HCT116 (cell line): ENCODE results near the gene PLXNB3. TPM values are rescaled to one million over a fixed set of nuclear protein-coding genes. Genes with fewer than 3 reads are reported as not detected.

Experiments used
- ATAC-seq: fragments of 200-7000 bp; cut with Tn5 transposase; 2 replicates; pipeline ENCODE4 v1.9.1; 2020; ENCODE audit warnings: mild to moderate bottlenecking, moderate library complexity
- BruUV-seq: library from RNA; stranded (reverse); fragments of 400-500 nt; replicated peaks from 2 replicates; lab custom pipeline; 2021; lab: Mats Ljungman, UMichigan
- CTCF ChIA-PET: fragments of 300-600 bp; sonication (Branson Sonifier 250); formaldehyde crosslinking; loops from one replicate; lab custom pipeline; 2021; ENCODE audit warnings: antibody characterized with exemption; lab: Charles Lee
- POLR2A ChIA-PET: fragments of 300-600, 350-600 bp; sonication (Branson Sonifier 250); formaldehyde crosslinking; loops from one replicate; lab custom pipeline; 2021; ENCODE audit warnings: antibody characterized with exemption; lab: Charles Lee
- RAD21 ChIA-PET, 2 experiments: fragments of 300-600 bp; sonication (Branson Sonifier 250); formaldehyde crosslinking; loops; one replicate each; lab custom pipeline; 2023; ENCODE audit warnings: low total read pairs in 2 of 2; ENCODE audit not compliant: uncharacterized antibody in 2 of 2, unreplicated experiment in 2 of 2, low non-redundant PET in 1 of 2; lab: Charles Lee
- DNase-seq: peaks from one replicate; pipeline ENCODE4 v3.0.0-alpha.2; 2010; ENCODE audit warnings: low read depth, low spot score
- H2AFZ ChIP-seq: fragments of 200-600 bp; shearing (Covaris generic), sonication (generic); 2 replicates; pipeline ENCODE4 v1.6.1; 2017; ENCODE audit warnings: low read depth, mixed run types, mixed read lengths, antibody characterized with exemption, low read length; ENCODE audit not compliant: poor library complexity, severe bottlenecking
- H3K27ac ChIP-seq: 2 replicates; pipeline ENCODE4 v1.5.1; 2012; ENCODE audit warnings: low read depth, low read length
- H3K27me3 ChIP-seq: fragments of 200-600 bp; sonication (generic); 2 replicates; pipeline ENCODE4 v1.6.1; 2016; ENCODE audit warnings: mixed run types, low read length, mixed read lengths; ENCODE audit not compliant: insufficient read depth
- H3K36me3 ChIP-seq, 2 experiments: fragments of 200-500 bp in 1 of 2; fragments of 200-600 bp in 1 of 2; sonication (Bioruptor generic) in 1 of 2; sonication (generic) in 1 of 2; 2 replicates each; pipeline versions ENCODE4 v1.5.1 to v1.6.1; 2014 to 2016; ENCODE audit warnings: low read length in 2 of 2, inconsistent platforms in 1 of 2, mixed read lengths in 1 of 2, mixed run types in 1 of 2; ENCODE audit not compliant: insufficient read depth in 2 of 2, control insufficient read depth in 1 of 2
- H3K4me1 ChIP-seq, 2 experiments: fragments of 200-600 bp in 1 of 2; sonication (generic) in 1 of 2; 2 replicates each; pipeline versions ENCODE4 v1.5.1 to v1.6.1; 2012 to 2017; ENCODE audit warnings: low read length in 2 of 2, inconsistent platforms in 1 of 2, mild to moderate bottlenecking in 1 of 2, mixed read lengths in 1 of 2, mixed run types in 1 of 2, moderate library complexity in 1 of 2; ENCODE audit not compliant: insufficient read depth in 2 of 2, control insufficient read depth in 1 of 2
- H3K4me2 ChIP-seq: fragments of 200-600 bp; sonication (generic); 2 replicates; pipeline ENCODE4 v1.6.1; 2017; ENCODE audit warnings: mixed run types, low read length, mixed read lengths
- H3K4me3 ChIP-seq, 2 experiments: fragments of 200-600 bp in 1 of 2; sonication (generic) in 1 of 2; replicated peaks in 1 of 2; 2 replicates each; pipeline ENCODE4 v1.5.1; 2011 to 2016; ENCODE audit warnings: low read length in 2 of 2, control low read depth in 1 of 2, low read depth in 1 of 2, mild to moderate bottlenecking in 1 of 2, mixed read lengths in 1 of 2, mixed run types in 1 of 2
- H3K79me2 ChIP-seq: fragments of 200-600 bp; sonication (generic); 2 replicates; pipeline ENCODE4 v1.6.1; 2017; ENCODE audit warnings: mild to moderate bottlenecking, mixed run types, low read length, moderate library complexity, mixed read lengths; ENCODE audit not compliant: insufficient read depth
- H3K9ac ChIP-seq: fragments of 200-600 bp; sonication (generic); 2 replicates; pipeline ENCODE4 v1.6.1; 2016; ENCODE audit warnings: low read length, mixed read lengths
- H3K9me2 ChIP-seq: fragments of 200-600 bp; sonication (generic), shearing (Covaris generic); 2 replicates; pipeline ENCODE4 v1.6.1; 2017; ENCODE audit warnings: mixed run types, mild to moderate bottlenecking, moderate library complexity; ENCODE audit not compliant: insufficient read depth
- H3K9me3 ChIP-seq, 2 experiments: fragments of 200-500 bp in 1 of 2; fragments of 200-600 bp in 1 of 2; sonication (Bioruptor generic) in 1 of 2; sonication (generic) in 1 of 2; 2 replicates each; pipeline ENCODE4 v1.6.1; 2014 to 2017; ENCODE audit warnings: low read length in 2 of 2, mixed read lengths in 2 of 2, inconsistent platforms in 1 of 2, low read depth in 1 of 2, mild to moderate bottlenecking in 1 of 2, mixed run types in 1 of 2, moderate library complexity in 1 of 2; ENCODE audit not compliant: control insufficient read depth in 1 of 2, insufficient read depth in 1 of 2
- H4K20me1 ChIP-seq: fragments of 200-600 bp; sonication (generic), shearing (Covaris generic); 2 replicates; pipeline ENCODE4 v1.6.1; 2017; ENCODE audit warnings: mixed run types, mild to moderate bottlenecking, moderate library complexity; ENCODE audit not compliant: insufficient read depth
- CBX3 ChIP-seq: IDR thresholded peaks from 2 replicates; pipeline ENCODE4 v1.6.1; 2012; ENCODE audit warnings: low read depth
- CEBPB ChIP-seq: IDR thresholded peaks from 2 replicates; pipeline ENCODE4 v1.6.1; 2012; ENCODE audit warnings: low read depth
- EGR1 ChIP-seq: IDR thresholded peaks from 2 replicates; pipeline ENCODE4 v1.6.1; 2012; ENCODE audit warnings: low read depth
- ELF1 ChIP-seq: IDR thresholded peaks from 2 replicates; pipeline ENCODE4 v1.6.1; 2012; ENCODE audit warnings: low read depth, borderline replicate concordance
- EZH2 ChIP-seq: fragments of 200-600 bp; sonication (generic); IDR thresholded peaks from 2 replicates; pipeline ENCODE4 v1.6.1; 2017; ENCODE audit warnings: antibody characterized with exemption, mixed run types
- SIN3A ChIP-seq: IDR thresholded peaks from 2 replicates; pipeline ENCODE4 v1.6.1; 2012; ENCODE audit warnings: low read depth
- TCF7L2 ChIP-seq: IDR thresholded peaks from 2 replicates; pipeline ENCODE4 v1.7.0; 2011; ENCODE audit warnings: borderline replicate concordance, inconsistent platforms; ENCODE audit not compliant: insufficient read depth, insufficient read length; ENCODE audit errors: extremely low read depth
- YY1 ChIP-seq: IDR thresholded peaks from 2 replicates; pipeline ENCODE4 v1.6.1; 2011; ENCODE audit warnings: low read length, low read depth, moderate library complexity, mild to moderate bottlenecking; ENCODE audit not compliant: insufficient replicate concordance; ENCODE audit errors: extremely low read depth
- ZFX ChIP-seq: fragments of 450-650 bp; IDR thresholded peaks from 2 replicates; pipeline ENCODE4 v1.6.1; 2017
- ZNF274 ChIP-seq: fragments of 200-500 bp; sonication (Bioruptor generic); IDR thresholded peaks from 2 replicates; pipeline ENCODE4 v1.6.1; 2014; ENCODE audit warnings: mild to moderate bottlenecking, low read depth, low read length, inconsistent platforms
- intact Hi-C: fragments of 100-400 bp; cut with micrococcal nuclease; formaldehyde crosslinking; loops from 2 replicates; pipeline ENCODE4 v1.10.0; 2022
- total RNA-seq: library from RNA; stranded (reverse); gene quantifications from one replicate; pipeline ENCODE4 v1.2.1, GENCODE V29; 2021; ENCODE audit not compliant: unreplicated experiment
- TF ChIP-seq, protein P1 (sequence below): IDR thresholded peaks from 2 replicates; pipeline ENCODE4 v1.6.1; 2012
- TF ChIP-seq, protein P2 (sequence below), 3 experiments: fragments of 200-600 bp in 1 of 3; sonication (generic) in 1 of 3; IDR thresholded peaks in 2 of 3; conservative IDR thresholded peaks in 1 of 3; 2 replicates each; pipeline ENCODE4 v1.5.1; 2012 to 2017; ENCODE audit warnings: low read depth in 2 of 3, low read length in 2 of 3, antibody characterized with exemption in 1 of 3, borderline replicate concordance in 1 of 3, control low read depth in 1 of 3, mild to moderate bottlenecking in 1 of 3, mixed read lengths in 1 of 3, mixed run types in 1 of 3, moderate library complexity in 1 of 3; ENCODE audit not compliant: insufficient read depth in 1 of 3
- TF ChIP-seq, protein P3 (sequence below): IDR thresholded peaks from 2 replicates; pipeline ENCODE4 v1.6.1; 2012

The PLXNB3 gene
- total RNA-seq, 1 experiment from 2014 or later: 4.8 TPM

DNA sequence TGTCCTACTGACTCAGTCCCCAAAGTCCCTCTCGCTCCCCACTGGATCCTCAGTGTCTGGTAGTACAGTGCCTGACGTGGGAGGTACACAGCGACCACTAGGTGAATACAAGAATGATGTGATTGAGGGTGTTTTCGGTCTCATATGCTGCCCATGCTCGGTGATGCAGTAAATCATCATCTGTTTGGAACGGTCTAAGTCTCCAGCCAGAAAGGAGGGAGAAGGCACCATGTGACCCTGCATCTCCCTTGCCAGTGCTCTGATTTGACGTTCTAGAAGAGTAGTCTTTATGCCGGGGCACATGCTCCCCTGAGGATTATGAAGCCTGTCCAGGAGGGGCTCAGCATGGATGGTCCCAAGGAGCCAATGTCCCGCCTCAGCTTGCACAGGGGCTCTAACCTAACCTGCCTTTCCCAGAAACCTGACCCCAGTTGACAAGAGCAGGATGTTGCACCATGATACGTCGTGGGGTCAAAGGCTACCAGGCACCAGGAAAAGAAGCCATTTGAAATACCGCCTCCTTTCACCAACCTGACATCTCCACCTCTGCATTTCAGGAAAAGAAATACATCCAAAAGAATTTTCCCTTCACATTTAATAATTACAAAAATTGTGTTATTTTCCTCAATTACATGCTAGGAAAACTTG is 13.8 kb upstream of the PLXNB3 start (continued):
- TF ChIP-seq CEBPB (no peak), ELF1 (no peak)

DNA sequence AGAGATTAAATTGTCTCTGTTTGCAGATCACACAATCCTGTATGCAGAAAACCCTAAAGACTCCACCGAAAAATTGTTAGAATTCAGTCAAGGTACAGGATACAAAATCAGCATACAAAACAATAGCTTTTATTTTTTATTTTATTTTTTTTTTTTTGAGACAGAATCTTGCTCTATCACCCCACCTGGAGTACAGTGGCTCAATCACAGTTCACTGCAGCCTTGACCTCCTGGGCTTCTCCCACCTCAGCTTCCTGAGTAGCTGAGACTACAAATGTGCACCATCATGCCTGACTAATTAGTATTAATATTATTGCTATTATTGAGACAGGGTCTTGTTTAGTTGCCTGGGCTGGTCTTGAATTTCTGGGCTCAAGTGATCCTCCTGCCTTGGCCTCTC is 8.9 kb upstream of the PLXNB3 start:
- Histone ChIP-seq H3K27me3 (no peaks in the 10 kb centered on the region), H3K9ac (no peak overlapping the region), H3K4me1 (no peaks in the 10 kb centered on the region), H3K4me3 (no peak overlapping the region), H3K27ac (no peak overlapping the region), H3K4me2 (no peak overlapping the region), H3K9me2 (no peaks in the 10 kb centered on the region), H3K9me3 (no peaks in the 10 kb centered on the region; a peak in 1 of 4 replicates), H3K36me3 (no peaks in the 10 kb centered on the region), H2AFZ (no peak overlapping the region), H4K20me1 (no peaks in the 10 kb centered on the region), H3K79me2 (no peaks in the 10 kb centered on the region)
- ATAC-seq (no peak; the same call in 1 of the 2 replicates), DNase-seq (no peak)
- BruUV-seq: no TSS peak
- CTCF ChIA-PET: no interaction called here
- POLR2A ChIA-PET: no interaction called here
- intact Hi-C loops: no loop called here
- no peak for TF ChIP-seq ZNF274
- no peak for TF ChIP-seq TCF7L2
- RAD21 ChIA-PET: no interaction called here

DNA sequence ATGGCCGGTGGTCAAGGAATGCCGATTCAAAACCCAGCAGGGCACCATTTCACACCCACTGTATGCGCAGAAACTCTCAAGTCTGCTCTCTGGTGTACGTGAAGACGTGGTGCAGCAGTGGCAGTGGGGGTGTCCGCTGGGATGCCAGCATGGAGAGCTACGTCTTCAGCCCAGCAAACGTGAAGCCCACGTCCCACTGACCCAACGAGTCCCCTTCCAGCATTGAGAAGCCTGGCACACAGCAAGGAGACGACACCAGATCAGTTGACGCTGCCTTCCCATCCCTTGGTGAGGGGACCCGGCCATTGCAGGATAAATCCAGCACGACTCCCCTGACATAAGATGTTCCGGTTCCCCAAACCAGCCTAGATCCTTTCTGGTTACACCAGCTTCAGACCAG is 2.2 kb upstream of the PLXNB3 start:
- no peaks in the 10 kb centered on the region for H3K27me3 ChIP-seq
- ChIA-PET POLR2A (no interaction called here), CTCF (no interaction called here), RAD21 (no interaction called here)
- no peaks in the 10 kb centered on the region for H3K79me2 ChIP-seq
- no peaks in the 10 kb centered on the region for H3K36me3 ChIP-seq
- no peak overlapping the region for H3K9ac ChIP-seq
- H4K20me1 ChIP-seq: no peaks in the 10 kb centered on the region
- no peak overlapping the region for H3K27ac ChIP-seq
- no peak for ATAC-seq
- no peaks in the 10 kb centered on the region for H3K9me2 ChIP-seq
- no peak overlapping the region for H2AFZ ChIP-seq
- H3K4me2 ChIP-seq: no peak overlapping the region
- intact Hi-C loops: no loop called here
- peaks cover 0 to 10% of the 10 kb centered on the region in 2 experiments; a peak in 2 of 4 replicates for H3K4me1 ChIP-seq
- no peaks in the 10 kb centered on the region for H3K9me3 ChIP-seq
- DNase-seq: no peak
- no peak overlapping the region for H3K4me3 ChIP-seq
- BruUV-seq: no TSS peak
- TF ChIP-seq SIN3A (no peak), ZNF274 (no peak), CBX3 (no peak), EZH2 (no peak), ELF1 (no peak), YY1 (no peak), EGR1 (no peak), ZFX (no peak), TCF7L2 (no peak)
- TF ChIP-seq, protein P1, sequence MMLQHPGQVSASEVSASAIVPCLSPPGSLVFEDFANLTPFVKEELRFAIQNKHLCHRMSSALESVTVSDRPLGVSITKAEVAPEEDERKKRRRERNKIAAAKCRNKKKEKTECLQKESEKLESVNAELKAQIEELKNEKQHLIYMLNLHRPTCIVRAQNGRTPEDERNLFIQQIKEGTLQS: no peak
- TF ChIP-seq, protein P2, sequence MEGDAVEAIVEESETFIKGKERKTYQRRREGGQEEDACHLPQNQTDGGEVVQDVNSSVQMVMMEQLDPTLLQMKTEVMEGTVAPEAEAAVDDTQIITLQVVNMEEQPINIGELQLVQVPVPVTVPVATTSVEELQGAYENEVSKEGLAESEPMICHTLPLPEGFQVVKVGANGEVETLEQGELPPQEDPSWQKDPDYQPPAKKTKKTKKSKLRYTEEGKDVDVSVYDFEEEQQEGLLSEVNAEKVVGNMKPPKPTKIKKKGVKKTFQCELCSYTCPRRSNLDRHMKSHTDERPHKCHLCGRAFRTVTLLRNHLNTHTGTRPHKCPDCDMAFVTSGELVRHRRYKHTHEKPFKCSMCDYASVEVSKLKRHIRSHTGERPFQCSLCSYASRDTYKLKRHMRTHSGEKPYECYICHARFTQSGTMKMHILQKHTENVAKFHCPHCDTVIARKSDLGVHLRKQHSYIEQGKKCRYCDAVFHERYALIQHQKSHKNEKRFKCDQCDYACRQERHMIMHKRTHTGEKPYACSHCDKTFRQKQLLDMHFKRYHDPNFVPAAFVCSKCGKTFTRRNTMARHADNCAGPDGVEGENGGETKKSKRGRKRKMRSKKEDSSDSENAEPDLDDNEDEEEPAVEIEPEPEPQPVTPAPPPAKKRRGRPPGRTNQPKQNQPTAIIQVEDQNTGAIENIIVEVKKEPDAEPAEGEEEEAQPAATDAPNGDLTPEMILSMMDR (IDR thresholded peaks at IDR 0.05 in 2 of 3, conservative IDR thresholded peaks at IDR 0.05 in 1 of 3; ENCODE audit: borderline replicate concordance in 1 of 3, insufficient read depth in 1 of 3, low read depth in 2 of 3, low read length in 2 of 3): no peak
- TF ChIP-seq, protein P3, sequence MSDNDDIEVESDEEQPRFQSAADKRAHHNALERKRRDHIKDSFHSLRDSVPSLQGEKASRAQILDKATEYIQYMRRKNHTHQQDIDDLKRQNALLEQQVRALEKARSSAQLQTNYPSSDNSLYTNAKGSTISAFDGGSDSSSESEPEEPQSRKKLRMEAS: no peak
